GM21737 (cell line): ENCODE measurements around the gene FGD6.
"Not testable (repeated sequence)": the region's sequence is repeated elsewhere in the genome, so short reads cannot be mapped to it uniquely, and the experiment has no call there.

Experiments
- ATAC-seq: cut with Tn5 transposase; IDR thresholded peaks from one replicate; pipeline ENCODE4 v1.9.1; 2021; ENCODE audit warnings: mild to moderate bottlenecking, moderate library complexity; ENCODE audit not compliant: unreplicated experiment

Gene FGD6

DNA sequence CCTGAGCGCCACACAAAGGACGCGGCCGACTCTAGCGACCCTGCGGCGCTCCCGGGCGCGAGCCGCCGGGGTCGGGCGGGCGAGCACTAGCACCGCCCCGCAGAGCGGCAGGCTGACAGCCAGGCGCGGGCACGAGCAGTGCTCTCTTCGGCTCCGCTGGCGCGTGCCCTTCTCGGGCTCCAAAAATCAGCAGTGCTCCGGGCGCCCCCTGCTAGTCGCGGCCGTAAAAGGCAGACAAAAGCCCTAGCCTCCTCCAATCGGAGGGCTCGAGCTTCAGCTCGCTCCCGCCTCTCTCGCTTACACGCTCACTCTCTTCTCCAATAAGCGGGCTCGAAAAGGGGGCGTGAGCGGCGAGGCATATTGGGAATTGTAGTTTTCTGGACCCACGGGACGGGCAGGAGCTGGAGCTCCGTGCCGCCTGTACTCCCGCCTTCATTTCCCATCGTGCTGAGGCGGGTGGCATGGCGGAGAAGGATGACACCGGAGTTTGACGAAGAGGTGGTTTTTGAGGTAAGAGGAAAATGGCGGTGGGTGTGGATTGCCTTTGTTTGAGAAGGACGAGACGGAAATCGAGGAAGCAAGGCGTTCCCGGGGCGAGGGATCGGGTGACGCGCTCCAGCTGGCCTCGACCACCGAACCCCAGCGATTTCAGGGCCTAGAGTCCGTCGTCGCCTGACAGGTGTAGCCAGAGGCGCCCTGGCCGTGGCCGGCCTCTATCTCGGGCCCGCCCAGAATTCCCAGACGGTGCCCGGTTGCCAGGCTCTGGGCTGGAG lies at the start of gene FGD6, which contains the start of gene VEZT:
TSS of gene FGD6 (minus strand) at position 91 of the 773 bp plus-strand sequence. CDS start 227 bp downstream, outside the sequence.
TSS of gene VEZT (plus strand) at position 431 of the 773 bp plus-strand sequence. CDS start at position 475, 44 bp downstream.
- ATAC-seq, result peak; percentile 91

DNA sequence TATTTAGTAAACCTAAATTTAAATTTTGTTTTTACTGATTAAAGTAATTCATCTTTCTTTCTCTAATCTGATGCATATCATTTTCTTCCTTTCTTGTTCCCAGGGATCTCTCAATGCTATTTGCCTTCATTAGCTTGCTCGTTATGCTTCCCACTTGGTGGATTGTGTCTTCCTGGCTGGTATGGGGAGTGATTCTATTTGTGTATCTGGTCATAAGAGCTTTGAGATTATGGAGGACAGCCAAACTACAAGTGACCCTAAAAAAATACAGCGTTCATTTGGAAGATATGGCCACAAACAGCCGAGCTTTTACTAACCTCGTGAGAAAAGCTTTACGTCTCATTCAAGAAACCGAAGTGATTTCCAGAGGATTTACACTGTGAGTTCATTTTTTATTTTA lies 49.0 kb upstream of the FGD6 start:
- no peak for ATAC-seq

DNA sequence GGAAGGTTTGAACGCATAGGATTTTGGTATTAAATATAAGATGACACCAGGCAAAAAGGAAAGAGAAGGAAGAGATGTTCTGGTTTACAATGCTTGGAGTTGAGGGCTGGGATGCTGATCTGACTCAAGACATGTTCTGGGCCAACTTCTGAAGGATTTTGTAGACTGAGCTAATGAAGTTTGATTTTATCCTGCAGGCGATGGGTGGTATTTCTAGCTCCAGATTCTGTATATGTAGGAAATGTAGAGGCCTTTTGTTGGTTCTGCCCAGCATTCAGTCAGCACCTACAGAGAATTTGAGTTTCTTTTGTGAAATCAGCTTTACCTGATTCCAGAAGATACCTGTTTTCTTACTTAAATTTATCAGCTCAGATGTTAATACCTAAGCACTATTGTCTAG lies 48.5 kb upstream of the FGD6 start:
- no peak for ATAC-seq

DNA sequence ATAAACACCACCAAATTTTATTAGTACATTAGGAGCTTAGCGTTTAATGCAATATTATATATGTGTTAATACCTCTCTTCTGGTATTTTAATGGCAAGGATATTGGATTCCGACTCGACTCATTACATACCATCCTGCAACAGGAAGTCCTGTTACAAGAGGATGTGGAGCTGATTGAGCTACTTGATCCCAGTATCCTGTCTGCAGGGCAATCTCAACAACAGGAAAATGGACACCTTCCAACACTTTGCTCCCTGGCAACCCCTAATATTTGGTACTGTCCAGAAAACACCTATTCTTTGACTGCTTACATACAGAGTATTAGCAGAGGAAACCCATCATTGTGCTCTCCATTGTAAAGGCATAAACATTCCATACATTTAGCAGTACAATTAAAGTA lies 45.5 kb upstream of the FGD6 start:
- ATAC-seq, result no peak

DNA sequence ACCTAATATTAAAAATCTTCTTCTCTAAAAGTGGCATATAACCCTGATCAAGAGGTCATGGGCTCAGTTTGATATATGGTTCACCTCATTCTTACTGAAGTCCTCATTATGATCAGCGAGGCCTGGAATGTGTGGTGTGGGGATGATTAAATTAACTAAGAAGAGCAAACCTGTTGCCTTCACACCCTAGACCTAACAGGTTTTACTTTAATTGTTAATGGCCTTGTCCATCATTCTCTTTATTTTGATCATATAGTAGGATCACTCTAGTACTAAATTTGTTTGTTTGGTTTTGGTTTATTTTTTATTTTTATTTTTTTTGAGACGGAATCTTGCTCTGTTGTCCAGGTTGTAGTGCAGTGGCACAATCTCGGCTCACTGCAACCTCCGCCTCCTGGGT lies 43.8 kb upstream of the FGD6 start:
- no peak for ATAC-seq

DNA sequence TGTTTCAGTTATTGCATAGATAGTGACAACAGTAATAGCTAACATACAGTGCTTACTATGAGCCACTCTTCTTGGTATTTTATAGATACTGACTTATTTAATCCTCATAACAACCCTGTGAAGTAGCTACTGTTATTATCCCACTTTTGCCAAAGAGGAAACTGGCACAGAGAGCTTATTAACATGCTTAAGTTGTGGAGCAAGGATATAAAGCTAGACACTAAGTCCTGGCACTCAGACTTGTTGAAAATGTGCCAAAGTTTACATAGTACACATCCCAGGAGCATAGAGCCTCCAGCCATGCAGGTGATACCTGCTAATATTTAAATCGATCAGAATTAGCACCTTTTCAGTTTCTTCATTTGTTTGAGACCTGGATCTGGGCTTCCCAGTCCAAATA lies 42.1 kb upstream of the FGD6 start:
- no peak for ATAC-seq

DNA sequence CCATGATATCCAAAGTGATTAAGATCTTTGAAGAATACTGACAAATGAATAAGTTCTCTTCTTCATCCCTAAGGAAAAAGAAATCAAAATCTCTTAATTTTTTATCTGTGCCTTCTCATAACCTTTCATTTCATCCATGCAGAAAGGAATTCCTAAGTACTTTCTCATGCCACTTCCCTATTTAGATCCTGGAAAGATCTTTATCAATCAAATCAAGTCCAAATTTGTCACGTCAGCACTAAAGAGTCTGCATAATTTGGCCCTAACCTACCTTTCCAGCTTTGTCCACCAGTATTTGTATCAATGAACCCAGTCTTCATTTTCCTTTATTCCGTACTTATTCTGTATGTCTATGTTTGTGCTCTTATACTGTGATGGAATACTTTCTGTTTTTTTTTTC lies 41.5 kb upstream of the FGD6 start:
- ATAC-seq, result no peak

DNA sequence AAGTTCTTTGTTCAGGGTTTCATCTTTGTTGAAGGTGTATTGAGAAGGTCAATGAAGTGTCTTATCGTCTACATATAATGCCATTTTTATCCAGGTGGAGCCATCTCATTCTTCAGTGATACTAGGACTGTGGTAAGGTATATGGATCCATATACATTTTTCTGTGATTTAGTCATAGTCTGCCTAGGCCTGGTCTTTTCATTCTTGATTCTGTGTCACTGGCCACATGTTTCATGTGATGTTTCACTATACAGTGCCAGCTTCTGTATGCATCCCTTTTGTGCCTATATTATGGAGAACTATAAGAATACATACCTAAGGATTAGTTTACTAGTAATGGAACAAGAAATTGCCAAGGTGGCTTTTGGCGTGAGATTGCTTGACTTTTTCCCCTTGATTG lies 40.9 kb upstream of the FGD6 start:
- ATAC-seq, result no peak

DNA sequence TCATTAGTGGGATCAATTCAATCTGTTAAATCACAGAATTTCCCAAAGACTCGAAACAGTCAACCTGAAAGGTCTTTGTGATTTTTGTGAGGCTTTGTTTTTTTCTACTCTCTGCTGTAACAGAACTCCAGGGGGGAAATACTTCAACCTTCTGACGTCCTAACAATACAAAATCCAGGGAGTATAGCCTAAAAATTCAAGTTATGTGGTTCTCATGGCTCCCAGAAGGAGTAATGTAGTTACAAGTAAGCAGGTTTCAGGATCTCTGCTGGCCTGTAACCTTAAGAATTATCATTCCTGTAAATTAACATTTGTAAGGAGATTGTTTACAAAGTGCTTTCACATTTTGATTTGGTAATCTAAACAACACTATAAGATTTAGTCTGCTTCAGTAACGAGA lies 40.3 kb upstream of the FGD6 start:
- ATAC-seq, result no peak

DNA sequence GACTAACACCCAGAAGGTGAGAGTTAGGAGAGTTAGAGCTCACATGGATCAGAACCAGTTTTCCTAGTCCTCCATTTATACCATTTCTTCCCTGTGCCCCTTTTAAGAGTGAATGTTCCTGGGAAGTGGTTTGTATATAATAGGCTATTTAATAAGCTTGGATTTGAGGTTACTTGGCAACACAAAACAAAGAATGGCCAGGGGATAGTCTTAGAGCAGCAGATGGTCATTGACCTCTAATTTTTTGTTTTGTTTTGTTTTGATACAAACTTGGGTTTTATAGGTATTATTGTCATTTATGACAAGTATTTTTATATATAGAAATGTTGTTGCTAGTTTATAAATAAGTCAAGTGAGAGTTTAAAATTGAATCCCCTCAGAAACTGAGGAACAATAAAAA lies 36.1 kb upstream of the FGD6 start:
- ATAC-seq, result no peak

DNA sequence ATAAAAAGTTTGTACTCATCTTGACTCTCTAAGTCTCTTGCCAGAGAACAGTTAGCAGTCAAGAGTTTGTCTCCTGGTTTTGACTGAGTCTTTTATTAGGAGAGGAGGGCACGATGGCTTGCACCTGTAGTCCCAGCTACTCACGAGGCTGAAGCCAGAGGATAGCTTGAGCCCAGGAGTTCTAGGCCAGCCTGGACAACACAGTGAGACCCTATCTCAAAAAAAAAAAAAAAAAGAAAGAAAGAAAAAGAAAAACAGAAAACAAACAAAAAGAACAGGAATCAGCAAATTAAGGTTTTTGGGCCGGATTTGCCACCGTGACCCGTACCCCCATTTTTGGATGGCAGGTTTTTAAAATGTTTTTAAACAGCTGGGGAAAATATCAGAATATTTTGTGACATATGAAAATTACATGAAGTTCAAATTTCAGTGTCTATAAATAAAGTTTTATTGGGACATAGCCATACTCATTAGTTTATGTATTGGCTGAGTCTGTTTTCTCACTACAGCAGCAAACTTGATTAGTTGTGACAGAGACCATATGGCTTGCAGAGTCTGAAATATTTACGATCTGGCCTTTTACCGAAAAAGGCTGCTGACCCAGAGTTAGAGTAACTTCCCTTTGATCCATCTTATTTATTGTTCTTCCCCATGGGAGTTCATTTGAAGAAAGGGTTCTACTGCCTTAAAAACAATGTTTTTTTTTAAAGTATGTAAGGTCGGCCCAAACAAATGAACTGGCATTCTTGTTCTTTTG lies 31.5 kb upstream of the FGD6 start:
- ATAC-seq, result no peak

DNA sequence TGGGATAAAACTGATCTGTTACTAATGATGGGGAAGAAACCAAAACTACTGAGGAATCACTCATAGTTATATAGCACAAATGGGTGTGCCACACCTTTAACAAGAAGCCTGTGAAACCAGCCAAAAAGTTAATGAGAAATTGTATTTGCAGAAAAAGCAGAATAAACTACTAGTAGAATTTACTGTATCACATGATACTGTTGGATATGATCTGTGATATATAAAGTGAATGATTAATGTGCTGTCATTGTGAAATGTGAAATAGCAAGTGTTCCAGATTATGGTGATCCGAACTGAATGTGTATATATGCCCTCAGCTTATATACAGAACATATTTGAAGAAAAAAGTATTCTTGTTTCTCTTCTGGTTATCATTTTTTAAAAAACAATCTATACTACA lies 30.8 kb upstream of the FGD6 start:
- ATAC-seq, result no peak

DNA sequence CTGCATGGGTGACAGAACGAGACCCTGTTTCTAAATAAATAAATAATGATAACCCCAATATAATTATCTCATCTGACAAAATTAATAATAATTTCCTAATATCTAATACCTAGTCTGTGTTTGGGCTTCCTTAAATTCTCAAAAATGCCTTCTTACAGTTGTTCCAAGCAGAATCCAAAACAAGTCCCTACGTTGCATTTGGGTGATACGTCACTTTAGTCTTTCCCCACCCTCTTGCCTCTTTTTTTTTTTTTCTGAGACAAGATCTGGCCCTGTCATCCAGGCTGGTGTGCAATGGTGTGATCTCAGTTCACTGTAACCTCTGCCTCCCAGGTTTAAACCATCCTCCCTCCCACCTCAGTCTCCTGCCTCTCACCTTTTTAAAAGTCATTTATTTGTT lies 27.1 kb upstream of the FGD6 start:
- ATAC-seq, result no peak

DNA sequence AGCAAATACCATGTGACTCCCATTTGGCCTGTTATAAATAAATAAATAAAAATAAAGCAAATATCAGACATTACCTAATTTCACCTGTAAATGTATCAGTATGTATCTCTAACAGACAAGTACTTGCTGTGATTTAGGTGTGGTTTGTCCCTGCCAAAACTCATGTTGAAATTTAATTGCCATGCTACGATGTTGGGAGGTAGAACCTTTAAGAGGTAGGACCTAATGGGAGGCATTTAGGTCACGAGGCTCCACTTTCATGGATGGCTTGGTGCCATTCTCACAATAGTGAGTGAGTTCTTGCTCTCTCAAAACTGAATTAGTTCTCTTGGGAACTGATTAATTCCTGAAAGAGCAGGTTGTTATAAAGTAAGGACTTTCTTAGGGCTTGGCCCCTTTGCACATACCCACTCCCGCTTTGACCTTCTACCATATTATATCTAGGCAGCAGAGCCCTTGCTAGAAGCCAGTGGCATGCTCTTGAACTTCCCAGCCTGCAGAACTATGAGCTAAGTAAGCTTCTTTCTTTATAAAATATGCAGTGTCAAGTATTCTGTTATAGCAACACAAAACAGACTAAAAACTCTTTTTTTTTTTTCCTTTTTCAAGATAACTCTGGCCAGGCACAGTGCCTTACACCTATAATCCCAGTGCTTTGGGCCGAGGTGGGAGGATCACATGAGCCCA lies 26.4 kb upstream of the FGD6 start:
- no peak for ATAC-seq

DNA sequence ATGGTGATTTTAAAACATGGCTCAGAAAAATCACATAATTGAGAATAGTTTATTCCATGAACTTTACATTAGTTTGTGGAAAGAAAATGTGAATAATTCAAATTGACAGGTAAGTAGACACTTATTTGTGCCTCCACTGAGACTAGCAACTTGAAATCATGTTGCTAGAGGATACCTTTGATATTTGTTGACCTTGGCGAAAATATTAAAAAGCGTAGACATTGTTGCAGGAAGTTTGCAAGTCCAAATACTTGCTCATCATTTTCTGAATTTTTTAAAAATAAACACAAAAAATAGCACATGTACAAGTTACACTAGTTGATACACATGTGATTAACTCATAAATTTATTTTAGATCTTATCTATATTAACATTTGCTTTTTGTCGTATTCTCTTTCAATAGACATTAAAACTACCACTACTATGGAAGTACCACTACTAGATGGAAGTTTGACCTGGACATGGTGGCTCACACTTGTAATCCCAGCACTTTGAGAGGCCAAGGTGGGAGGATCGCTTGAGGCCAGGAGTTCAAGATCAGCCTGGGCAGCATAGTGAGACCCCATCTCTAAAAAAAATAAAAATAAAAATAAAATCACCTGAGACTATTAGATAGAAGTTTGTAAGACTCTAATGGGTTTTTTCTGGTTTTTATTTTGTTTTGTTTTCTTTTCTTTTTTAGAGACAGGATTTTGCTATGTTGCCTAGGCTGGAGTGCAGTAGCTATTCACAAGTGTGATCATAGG lies 24.7 kb upstream of the FGD6 start:
- no peak for ATAC-seq

DNA sequence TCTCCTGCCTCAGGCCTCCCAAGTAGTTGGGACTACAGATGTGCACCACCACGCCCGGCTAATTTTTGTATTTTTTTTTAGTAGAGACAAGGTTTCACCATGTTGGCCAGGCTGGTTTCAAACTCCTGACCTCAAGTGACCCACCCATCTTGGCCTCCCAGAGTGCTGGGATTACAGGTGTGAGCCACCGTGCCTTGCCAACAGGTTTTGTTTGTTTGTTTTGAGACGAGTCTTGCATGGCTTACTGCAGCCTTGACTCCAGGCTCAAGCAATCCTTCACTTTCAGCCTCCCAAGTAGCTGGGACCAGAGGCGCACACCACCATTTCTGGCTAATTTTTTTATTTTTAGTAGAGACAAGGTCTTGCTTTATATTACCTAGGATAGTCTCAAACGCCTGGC lies 23.9 kb upstream of the FGD6 start:
- not testable (repeated sequence) for ATAC-seq

DNA sequence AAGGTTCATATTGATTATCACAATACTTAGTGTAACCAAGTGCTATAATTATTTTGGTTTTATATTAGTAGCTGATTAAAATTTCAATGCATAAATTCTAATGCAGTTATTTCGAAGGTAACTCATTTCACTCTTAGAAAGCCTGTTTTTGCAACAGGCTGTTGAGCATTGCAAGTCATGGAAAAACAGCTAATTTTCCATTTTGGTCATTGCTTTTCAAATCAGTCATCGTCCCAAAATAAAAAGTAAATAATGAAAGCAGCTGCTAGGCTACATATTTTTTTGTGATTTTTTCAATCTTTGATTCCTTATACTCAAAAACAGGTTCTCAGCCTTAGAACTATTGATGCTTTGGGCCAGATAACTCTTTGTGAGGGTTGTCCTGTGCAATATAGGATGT lies 23.3 kb upstream of the FGD6 start:
- no peak for ATAC-seq

DNA sequence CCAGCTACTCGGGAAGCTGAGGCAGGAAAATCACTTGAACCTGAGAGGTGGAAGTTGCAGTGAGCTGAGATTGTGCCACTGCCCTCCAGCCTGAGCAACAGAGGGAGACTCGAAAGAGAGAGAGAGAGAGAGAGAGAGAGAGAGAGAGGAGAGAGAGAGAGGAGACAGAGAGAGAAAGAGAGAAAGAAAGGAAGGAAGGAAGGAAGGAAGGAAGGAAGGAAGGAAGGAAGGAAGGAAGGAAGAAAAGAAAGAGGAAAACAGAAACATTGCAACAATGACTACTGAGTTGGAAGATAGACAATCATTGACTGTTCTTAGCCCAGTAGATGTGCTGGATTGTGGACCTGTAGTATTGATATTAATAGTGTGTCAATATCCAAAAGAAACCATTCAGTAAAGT lies 22.6 kb upstream of the FGD6 start:
- not testable (repeated sequence) for ATAC-seq

DNA sequence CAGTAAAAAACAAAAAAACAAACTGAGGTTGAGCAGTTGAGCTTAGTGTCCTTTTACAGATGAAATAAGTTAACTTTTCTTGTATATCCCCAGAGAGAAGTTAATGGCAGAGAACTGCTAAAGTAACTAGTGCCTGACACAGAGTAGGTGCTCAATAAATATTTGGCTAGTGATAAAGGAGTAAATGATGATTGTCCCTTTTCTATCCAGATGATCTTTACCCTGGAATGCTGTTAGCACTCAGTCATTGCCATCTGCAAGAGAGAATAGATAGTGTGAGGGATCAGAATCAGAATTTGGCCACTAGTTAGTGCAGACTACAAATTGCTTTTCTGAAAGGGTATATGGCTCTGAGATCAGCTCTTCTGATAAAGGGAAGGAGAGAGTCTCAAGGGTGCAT lies 21.9 kb upstream of the FGD6 start:
- ATAC-seq, result no peak

DNA sequence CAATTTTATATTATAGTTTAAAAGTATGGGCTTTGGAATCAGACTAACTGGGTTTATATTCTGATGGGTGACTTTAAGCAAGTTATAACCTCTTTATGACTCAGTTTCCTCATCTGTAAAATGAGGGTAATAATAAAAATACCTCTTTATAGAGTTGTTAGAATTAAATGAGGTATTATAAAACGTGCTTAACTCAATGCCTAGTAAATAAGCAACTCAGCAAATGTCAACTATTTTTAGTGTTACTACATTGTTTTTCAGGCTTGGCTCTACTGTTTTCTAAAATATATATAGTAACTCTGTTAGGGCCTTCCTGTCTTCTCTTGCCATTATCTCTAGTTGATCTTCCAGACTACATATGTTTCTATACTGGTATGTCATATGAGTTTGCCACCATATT lies 20.9 kb upstream of the FGD6 start:
- no peak for ATAC-seq

DNA sequence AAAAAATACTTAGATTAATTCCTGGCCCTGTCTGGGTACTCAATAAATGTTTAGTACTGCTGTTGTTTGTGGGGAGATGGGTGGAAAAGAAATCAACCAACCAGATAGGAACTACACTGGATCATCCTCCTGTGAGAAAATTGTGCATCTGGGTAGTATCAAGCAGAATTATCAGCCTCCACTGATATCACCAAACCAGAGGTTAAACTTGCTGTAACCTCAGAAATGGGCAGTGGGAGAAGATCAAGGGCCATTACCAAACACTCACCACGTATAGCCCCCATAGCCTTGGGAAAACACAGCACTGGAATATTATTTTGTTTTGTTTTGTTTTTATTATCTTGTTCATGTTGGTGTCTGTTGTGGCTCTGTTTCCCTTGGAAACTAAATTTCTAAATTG lies 20.0 kb upstream of the FGD6 start:
- ATAC-seq, result no peak
